HG02759 (cell line): ENCODE results near the gene ZNF573.
A peak's percentile ranks its signal among the peaks of the same experiment; 100 is the strongest.
"Not testable (repeated sequence)": the region's sequence is repeated elsewhere in the genome, so short reads cannot be mapped to it uniquely, and the experiment has no call there.

Source experiments
- ATAC-seq: cut with Tn5 transposase; IDR thresholded peaks from one replicate; pipeline ENCODE4 v1.9.1; 2021; ENCODE audit warnings: mild to moderate bottlenecking, moderate library complexity; ENCODE audit not compliant: unreplicated experiment

ZNF573 gene

DNA sequence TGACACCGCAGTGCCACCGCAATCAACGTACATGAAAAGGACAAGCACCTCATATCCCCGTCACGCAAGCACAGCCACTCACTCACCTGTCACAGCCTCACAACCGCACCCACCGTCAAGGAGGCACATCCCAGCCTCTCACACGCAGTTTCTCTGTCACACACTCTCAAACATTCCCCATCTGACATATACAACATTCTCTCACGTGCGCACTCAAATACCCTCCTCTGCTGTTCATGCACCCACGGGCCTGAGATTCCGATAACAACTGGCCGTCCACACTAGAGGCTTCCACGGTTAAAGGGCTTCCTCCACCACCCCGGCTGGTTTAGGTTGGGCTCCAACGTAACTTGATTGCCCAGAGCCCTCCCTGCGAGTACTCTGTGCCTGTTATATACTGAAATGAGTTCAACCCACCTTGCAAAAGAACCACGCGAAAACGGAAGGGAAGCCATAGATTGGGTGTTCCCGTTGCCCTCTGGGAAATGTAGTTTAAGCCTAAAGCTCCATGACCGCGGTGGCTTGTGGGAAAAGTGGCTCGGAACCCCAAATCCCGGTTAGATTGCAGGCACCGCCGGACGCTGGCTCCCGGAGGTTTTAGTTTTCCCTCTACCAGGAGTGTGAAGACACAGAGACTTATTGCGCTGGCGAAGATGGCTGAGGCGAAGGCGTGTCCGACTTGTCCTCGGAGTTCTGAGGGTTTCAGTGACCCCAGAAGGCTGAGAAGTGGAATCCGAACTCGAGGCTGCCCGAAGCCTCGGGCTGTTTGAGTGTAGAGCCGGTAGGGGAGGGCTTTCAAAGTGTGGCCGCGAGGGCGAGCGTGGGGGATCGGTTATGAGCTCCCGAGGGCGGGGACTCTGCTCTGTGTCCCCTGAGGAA is at the start of gene ZNF573:
TSS of gene ZNF573 (minus strand) at position 460 of the 879 bp plus-strand sequence. CDS start 5,857 bp downstream, outside the sequence.
- ATAC-seq, result peak; percentile 85

GRCh38 chr19:37817180-37817981 is 38.0 kb upstream of the ZNF573 start:
- ATAC-seq, result no peak

- not testable (repeated sequence) for ATAC-seq
These were observed 36.2 kb upstream of the ZNF573 start for GRCh38 chr19:37815611-37816010.

DNA sequence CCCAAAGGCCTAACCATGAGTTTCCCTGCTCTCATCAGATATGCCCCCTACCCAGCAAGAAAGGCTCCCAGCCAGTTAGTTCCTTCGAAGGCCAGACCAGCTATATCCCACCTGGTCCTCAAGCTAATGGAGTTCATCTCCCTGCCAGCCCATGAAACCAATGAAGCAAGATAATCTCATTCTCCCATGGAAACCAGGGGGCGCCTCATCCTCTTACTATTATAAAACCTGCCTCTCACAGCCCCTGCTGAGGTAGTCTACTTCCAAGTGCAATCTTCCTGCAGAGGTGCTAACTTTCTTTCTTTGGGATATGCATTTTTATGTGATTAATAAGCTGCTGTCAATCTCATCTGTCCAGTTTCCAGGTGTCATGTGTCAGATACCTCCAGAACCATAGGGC is 34.0 kb upstream of the ZNF573 start:
- no peak for ATAC-seq

DNA sequence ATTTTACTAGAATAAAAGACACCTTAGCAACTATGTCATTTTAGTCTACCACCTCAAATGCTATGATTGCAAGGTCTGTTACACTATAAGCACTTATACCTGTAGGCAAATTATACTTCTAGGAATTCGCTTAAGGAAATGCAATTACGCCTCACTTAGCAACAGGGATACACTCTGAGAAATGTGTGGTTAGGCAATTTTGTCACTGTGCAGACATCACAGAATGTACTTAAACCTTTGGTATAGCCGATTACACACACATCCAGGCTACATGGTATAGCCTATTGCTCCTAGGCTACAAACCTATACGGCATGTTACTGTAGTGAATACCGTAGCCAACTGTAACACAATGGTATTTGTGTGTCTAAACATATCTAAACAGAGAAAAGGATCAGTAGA is 30.0 kb upstream of the ZNF573 start:
- no peak for ATAC-seq

DNA sequence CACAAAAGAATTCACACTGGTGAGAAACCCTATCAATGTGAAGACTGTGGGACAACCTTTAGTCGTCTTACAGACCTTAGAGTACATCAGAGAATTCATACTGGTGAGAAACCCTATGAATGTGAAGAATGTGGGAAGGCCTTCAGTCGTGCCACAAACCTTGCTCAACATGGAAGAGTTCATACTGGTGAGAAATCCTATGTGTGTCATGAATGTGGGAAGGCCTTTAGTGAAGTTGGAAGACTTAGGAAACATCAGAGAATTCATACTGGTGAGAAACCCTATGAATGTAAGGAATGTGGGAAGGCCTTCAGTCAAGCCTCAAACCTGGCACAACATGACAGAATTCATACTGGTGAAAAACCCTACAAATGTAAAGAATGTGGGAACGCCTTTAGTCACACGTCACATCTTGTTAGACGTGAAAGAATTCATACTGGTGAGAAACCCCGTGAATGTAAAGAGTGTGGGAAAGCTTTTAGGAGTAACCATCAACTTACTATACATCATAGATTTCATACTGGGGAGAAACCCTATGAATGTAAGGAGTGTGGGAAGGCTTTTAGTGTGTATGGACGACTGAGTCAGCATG is 24.0 kb upstream of the ZNF573 start:
- ATAC-seq, result no peak

DNA sequence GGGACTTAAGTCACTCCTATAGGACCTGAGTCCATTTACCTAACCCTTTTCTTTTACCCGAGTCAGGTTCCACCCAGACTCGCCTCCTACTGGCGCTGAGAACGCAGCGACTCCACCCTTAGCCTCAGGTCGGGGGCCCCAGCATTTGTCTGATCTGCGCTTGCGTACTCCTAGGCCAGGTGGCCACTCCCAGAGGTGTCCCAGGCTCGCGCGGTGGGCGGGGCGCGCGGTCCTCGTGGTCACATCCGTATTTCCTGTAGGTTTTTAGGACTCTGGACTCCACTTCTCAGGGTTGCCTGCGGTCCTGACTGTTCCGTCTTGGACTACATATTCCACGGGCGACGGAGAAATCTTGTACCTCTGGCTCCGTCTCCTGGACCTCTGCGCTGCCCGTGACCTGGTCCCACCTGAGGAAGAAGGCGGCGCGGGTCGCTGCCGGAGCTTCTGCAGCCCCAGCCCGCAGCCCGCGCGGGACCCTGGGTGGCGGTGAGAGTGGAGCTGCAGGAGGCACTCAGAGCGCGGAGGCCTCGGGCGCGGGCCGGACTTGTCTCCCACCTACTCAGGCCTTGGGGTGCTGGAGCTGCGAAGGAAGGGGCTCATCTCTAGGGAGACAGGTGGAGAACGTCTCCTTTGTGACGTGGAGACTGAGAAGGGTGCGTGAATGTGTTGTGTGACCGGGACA is 11.0 kb upstream of the ZNF573 start:
- no peak for ATAC-seq

GRCh38 chr19:37778613-37779126 is 716 bp downstream of the ZNF573 start:
- ATAC-seq, result peak; percentile 32

DNA sequence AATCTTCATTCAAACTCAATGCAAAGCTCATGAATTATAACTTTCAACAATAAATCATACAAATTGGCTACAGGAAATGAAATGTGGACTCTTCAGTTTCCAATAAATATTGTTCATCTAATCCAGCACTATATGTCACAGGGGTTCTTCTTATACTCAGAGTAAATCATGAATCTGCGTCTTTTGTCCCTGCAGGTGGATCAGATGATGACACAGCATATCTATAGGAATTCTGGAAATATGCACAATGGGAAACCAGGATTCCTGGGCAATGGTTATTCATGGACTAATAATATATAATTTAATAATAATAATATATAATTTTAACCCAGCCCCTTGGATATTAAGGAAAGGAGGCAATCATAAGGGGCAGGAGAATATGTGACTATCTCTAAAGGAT is 8.4 kb downstream of the ZNF573 start:
- ATAC-seq, result no peak

DNA sequence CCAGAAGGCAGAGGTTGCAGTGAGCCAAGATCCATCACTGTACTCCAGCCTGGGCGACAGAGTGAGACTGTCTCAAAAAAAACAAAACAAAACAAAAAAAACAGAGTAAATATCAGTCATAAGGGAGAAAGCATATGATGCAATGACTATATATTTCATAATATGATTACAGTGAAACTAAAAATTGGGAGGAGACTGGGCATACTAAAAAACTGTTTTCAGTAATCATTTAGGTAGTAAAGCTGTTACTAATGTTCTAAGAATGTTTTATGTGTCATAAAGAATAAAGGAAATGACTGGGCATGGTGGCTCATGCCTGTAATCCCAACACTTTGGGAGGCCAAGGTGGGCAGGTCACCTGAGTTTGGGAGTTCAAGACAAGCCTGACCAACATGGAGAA is 15.9 kb downstream of the ZNF573 start:
- ATAC-seq, result no peak

GRCh38 chr19:37757683-37758082 is 21.7 kb downstream of the ZNF573 start:
- ATAC-seq, result not testable (repeated sequence)

DNA sequence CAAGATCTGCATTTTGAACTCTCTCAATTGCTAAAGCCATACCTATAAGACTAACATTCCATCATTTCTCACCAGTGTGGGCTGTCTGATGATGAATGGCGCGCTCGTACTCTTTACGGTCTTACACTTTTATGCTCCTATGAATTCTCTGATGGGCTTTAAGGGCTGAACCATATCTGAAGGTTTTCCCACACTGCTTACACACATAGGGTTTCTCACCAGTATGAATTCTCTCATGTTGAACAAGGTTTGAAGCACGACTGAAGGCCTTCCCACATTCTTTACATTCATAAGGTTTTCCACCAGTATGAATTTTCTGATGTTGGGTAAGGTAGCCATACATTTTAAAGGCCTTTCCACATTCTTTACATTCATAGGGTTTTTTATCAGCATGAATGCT is 41.0 kb downstream of the ZNF573 start:
- ATAC-seq, result no peak

DNA sequence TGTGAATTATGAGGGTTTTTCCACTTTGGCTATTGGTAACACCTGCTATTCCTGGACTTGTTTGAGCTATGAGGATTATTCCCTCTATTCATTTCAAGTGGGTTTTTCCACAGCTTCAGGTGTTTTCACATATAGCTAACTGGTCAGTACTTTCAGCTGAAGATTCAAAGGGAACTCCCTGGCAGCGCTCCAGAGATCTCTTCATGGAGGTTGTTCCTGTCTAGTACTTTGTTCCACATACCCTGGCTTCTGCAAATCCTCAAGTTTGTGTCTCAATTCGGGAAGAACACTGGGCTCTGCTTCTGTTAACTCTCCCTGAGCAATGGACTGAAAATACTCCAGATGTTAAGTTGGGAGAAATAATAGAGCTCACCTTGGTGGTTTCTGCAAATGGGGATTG is 54.2 kb downstream of the ZNF573 start:
- no peak for ATAC-seq

- ATAC-seq, result no peak
These were observed 59.5 kb downstream of the ZNF573 start for GRCh38 chr19:37719927-37720265.

DNA sequence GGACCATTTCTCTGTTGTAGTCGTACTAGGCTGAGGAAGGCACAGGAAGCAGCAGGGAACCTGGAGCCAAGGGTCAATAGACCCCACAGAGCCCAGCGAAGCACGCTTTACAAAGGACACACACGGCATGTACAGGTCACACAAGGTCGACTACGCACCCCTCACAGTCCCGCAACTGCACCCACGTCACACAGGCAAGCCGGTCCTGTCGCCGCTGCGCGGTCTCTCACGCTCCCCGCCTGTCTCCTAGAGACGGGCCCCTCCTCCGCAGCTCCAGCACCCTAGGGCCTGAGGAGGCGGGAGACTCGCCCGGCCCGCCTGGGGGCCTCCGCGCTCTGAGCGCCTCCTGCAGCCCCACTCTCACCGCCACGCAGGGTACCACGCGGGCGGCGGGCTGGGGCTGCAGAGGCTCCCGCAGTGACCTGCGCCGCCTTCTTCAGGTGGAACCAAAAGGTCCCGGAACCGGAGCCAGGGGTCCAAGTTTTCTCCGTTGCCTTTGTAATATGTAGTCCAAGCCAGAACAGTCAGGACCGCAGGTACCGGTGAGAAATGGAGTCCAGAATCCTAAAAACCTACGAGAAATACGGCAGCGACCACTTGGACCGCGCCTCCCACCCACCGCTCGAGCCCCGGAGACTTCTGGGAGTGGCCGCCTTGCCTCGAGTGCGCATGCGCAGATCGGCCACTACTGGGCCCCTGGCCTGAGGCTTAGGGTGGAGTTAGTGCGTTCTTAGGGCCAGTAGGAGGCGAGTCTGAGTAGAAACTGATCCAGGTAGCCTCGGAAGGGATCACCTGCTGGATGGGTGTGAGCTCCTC is 60.1 kb downstream of the ZNF573 start, which contains the start of gene ZNF607:
TSS of gene ZNF607 (minus strand) at position 651 of the 816 bp plus-strand sequence. CDS start 8,143 bp downstream, outside the sequence.
- peak; percentile 97 for ATAC-seq

DNA sequence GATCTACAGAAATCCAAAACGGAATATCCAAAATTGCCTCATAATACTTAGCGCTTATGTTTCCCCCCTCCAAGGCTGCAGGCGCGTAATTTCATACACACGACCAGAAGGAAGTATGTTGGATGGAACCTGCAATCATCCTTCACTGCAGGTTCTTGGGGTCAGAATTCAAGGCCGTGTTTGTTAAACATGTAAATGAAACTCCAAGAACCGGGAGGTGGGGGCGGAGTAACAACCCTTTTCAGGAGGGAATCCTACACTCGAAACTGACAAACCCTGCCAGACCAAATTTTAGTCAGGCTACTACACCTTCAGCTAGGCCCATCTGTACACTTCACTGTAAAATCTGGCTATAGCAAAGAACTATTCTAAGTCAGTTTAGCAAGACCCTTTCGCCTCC is 61.1 kb downstream of the ZNF573 start:
- ATAC-seq, result no peak

GRCh38 chr19:37716140-37716539 is 63.2 kb downstream of the ZNF573 start:
- no peak for ATAC-seq

DNA sequence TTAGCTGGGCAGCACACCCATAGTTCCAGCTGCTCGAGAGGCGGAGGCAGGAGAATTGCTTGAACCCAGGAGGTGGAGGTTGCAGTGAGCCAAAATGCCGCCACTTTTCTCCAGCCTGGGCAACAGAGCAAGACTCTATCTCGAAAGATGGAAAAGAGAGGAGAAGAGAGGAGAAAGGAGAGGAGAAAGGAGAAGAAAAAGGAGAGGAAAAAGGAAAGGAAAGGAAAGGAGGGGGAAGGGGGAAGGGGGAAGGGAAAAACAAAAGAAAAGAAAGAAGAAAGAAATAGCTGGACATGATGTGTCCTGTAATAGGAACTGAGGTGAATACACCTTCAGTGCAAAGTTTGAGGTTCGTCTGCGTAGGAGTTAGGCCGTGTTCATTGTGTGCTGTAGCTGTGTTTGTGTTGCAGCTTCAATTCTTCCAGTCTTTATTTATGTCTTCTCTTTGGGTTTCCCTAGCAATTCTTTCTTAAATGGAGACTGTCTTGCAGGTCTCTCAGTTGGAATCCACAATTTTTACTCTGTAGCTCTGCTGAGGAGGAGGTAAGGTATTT is 73.3 kb downstream of the ZNF573 start:
- no peak for ATAC-seq

GRCh38 chr19:37699057-37699456 is 80.3 kb downstream of the ZNF573 start:
- no peak for ATAC-seq

- no peak for ATAC-seq
These were observed 81.2 kb downstream of the ZNF573 start for GRCh38 chr19:37698216-37698615.
